ENCODE measurements around the gene PUS10. TPM values are rescaled to one million over a fixed set of nuclear protein-coding genes. Genes with fewer than 3 reads are reported as not detected.
"Not testable (repeated sequence)": the region's sequence is repeated elsewhere in the genome, so short reads cannot be mapped to it uniquely, and the experiment has no call there.

PUS10 gene
- total RNA-seq, 1 experiment from 2014 or later, result 12.1 TPM

DNA sequence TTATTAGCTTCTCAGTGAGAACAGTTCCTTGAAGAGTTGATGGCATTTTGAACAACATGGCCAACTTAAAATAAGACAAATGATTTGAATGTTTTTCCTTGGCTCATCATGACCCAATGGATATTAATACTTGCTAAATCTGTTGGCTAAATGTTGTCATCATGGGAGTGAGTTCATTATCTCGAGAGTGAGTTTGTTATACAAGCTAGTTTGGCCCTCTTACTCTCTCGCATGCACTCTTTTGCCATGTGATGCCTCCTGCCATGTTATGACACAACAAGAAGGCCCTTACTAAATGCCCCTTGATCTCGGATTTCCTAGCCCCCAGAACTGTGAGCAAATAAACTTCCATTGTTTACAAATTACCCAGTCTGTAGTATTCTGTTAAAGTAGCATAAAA lies 24.8 kb upstream of the PUS10 start:
- Histone ChIP-seq H3K27me3 (replicated peaks; ENCODE audit: control insufficient read depth, insufficient read depth, low read length) (no peaks in the 10 kb centered on the region), H3K9me3 (no peaks in the 10 kb centered on the region), H3K4me1 (no peaks in the 10 kb centered on the region), H3K36me3 (ENCODE audit: control insufficient read depth, insufficient read depth, low read length) (no peaks in the 10 kb centered on the region; the same call in 1 of the 2 replicates), H3K4me3 (ENCODE audit: low read depth, low read length) (no peak overlapping the region)
- no peak overlapping the region for H3K4me3 Mint-ChIP-seq (ENCODE audit: unreplicated experiment)
- no peak overlapping the region for H3K27ac Mint-ChIP-seq (ENCODE audit: unreplicated experiment)
- H3K4me1 Mint-ChIP-seq (ENCODE audit: low read depth, unreplicated experiment), result peaks cover 6% of the 10 kb centered on the region
- no peaks in the 10 kb centered on the region for H3K27me3 Mint-ChIP-seq (ENCODE audit: insufficient read depth, unreplicated experiment)
- no peak for DNase-seq
- peaks cover 2% of the 10 kb centered on the region for H3K9me3 Mint-ChIP-seq (ENCODE audit: unreplicated experiment)
- no TSS peak for BruUV-seq (replicated peaks)
- ChIA-PET CTCF (no interaction called here), POLR2A (no interaction called here)
- H3K36me3 Mint-ChIP-seq (ENCODE audit: insufficient read depth, unreplicated experiment), result peaks cover 19% of the 10 kb centered on the region
- intact Hi-C loops (cut with micrococcal nuclease; ENCODE audit: unreplicated experiment), result no loop called here
- TF ChIP-seq, protein P1, sequence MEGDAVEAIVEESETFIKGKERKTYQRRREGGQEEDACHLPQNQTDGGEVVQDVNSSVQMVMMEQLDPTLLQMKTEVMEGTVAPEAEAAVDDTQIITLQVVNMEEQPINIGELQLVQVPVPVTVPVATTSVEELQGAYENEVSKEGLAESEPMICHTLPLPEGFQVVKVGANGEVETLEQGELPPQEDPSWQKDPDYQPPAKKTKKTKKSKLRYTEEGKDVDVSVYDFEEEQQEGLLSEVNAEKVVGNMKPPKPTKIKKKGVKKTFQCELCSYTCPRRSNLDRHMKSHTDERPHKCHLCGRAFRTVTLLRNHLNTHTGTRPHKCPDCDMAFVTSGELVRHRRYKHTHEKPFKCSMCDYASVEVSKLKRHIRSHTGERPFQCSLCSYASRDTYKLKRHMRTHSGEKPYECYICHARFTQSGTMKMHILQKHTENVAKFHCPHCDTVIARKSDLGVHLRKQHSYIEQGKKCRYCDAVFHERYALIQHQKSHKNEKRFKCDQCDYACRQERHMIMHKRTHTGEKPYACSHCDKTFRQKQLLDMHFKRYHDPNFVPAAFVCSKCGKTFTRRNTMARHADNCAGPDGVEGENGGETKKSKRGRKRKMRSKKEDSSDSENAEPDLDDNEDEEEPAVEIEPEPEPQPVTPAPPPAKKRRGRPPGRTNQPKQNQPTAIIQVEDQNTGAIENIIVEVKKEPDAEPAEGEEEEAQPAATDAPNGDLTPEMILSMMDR (IDR thresholded peaks at IDR 0.05; ENCODE audit: insufficient read depth in 1 of 2, low read depth in 1 of 2, low read length in 1 of 2, severe bottlenecking in 1 of 2, unreplicated experiment in 1 of 2), result no peak

DNA sequence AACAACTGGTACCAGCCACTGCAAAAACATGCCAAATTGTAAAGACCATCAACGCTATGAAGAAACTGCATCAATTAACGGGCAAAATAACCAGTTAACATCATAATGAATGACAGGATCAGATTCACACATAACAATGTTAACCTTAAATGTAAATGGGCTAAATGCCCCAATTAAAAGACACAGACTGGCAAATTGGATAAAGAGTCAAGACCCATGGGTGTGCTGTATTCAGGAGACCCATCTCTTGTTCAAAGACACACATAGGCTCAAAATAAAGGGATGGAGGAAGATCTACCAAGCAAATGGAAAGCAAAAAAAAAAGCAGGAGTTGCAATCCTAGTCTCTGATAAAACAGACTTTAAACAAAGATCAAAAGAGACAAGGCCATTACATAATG lies 18.6 kb upstream of the PUS10 start:
- H3K36me3 ChIP-seq (ENCODE audit: control insufficient read depth, insufficient read depth, low read length); POLR2A ChIA-PET; H3K4me3 ChIP-seq (ENCODE audit: low read depth, low read length); H3K4me3 Mint-ChIP-seq (ENCODE audit: unreplicated experiment); BruUV-seq (replicated peaks); H3K27ac Mint-ChIP-seq (ENCODE audit: unreplicated experiment); H3K27me3 ChIP-seq (replicated peaks; ENCODE audit: control insufficient read depth, insufficient read depth, low read length); H3K4me1 ChIP-seq; H3K27me3 Mint-ChIP-seq (ENCODE audit: insufficient read depth, unreplicated experiment); DNase-seq; CTCF ChIA-PET; H3K4me1 Mint-ChIP-seq (ENCODE audit: low read depth, unreplicated experiment): not testable (repeated sequence)
- H3K36me3 Mint-ChIP-seq (ENCODE audit: insufficient read depth, unreplicated experiment), result peaks cover 57% of the 10 kb centered on the region
- peaks cover 11% of the 10 kb centered on the region for H3K9me3 ChIP-seq
- H3K9me3 Mint-ChIP-seq (ENCODE audit: unreplicated experiment), result peaks cover 55% of the 10 kb centered on the region
- intact Hi-C loops (cut with micrococcal nuclease; ENCODE audit: unreplicated experiment), result loop anchor here (1.0 kb wide), 1 partner anchor 12 kb away; no protein-coding TSS in a partner anchor

GRCh38 chr2:61034592-61034991 lies 16.5 kb upstream of the PUS10 start:
- POLR2A ChIA-PET; H3K4me3 ChIP-seq (ENCODE audit: low read depth, low read length); BruUV-seq (replicated peaks); H3K4me3 Mint-ChIP-seq (ENCODE audit: unreplicated experiment); H3K27me3 Mint-ChIP-seq (ENCODE audit: insufficient read depth, unreplicated experiment); H3K36me3 ChIP-seq (ENCODE audit: control insufficient read depth, insufficient read depth, low read length); intact Hi-C loops (cut with micrococcal nuclease; ENCODE audit: unreplicated experiment); H3K27me3 ChIP-seq (replicated peaks; ENCODE audit: control insufficient read depth, insufficient read depth, low read length); H3K27ac Mint-ChIP-seq (ENCODE audit: unreplicated experiment); H3K4me1 ChIP-seq; DNase-seq; H3K4me1 Mint-ChIP-seq (ENCODE audit: low read depth, unreplicated experiment): not testable (repeated sequence)
- Mint-ChIP-seq H3K9me3 (ENCODE audit: unreplicated experiment) (peaks cover 56% of the 10 kb centered on the region), H3K36me3 (ENCODE audit: insufficient read depth, unreplicated experiment) (peaks cover 60% of the 10 kb centered on the region)
- CTCF ChIA-PET, result interaction anchor here (0.6 kb wide), 1 partner anchor 36 kb away, joined by 3 read pairs; no protein-coding TSS in a partner anchor
- H3K9me3 ChIP-seq, result peaks cover 11% of the 10 kb centered on the region

DNA sequence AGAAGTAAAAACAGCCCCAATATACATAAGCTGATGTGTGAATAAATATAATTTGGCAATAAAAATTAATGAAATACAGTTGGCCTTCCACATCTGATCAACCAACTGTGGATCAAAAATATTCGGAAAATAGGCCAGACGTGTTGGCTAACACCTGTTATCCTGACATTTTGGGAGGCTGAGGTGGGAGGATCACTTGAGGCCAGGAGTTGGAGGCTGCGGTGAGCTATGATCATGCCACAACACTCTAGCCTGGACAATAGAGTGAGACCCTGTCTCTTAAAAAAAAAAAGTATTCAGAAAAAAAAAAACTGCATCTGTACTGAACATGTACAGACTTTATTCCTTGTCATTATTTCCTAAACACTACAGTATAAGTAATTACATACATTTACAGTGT lies 11.5 kb upstream of the PUS10 start:
- Histone ChIP-seq H3K27me3 (replicated peaks; ENCODE audit: control insufficient read depth, insufficient read depth, low read length) (no peaks in the 10 kb centered on the region), H3K4me1 (no peaks in the 10 kb centered on the region), H3K9me3 (peaks cover 6% of the 10 kb centered on the region; the same call in 1 of the 2 replicates), H3K4me3 (ENCODE audit: low read depth, low read length) (no peak overlapping the region), H3K36me3 (ENCODE audit: control insufficient read depth, insufficient read depth, low read length) (peaks cover 6% of the 10 kb centered on the region)
- no peak overlapping the region for H3K4me3 Mint-ChIP-seq (ENCODE audit: unreplicated experiment)
- ChIA-PET CTCF (interaction anchor here (0.7 kb wide), 1 partner anchor 265 kb away, joined by 3 read pairs; no protein-coding TSS in a partner anchor), POLR2A (no interaction called here)
- no peak for DNase-seq
- no peak overlapping the region for H3K27ac Mint-ChIP-seq (ENCODE audit: unreplicated experiment)
- intact Hi-C loops (cut with micrococcal nuclease; ENCODE audit: unreplicated experiment), result no loop called here
- peaks cover 67% of the 10 kb centered on the region for H3K36me3 Mint-ChIP-seq (ENCODE audit: insufficient read depth, unreplicated experiment)
- no TSS peak for BruUV-seq (replicated peaks)
- peaks cover 7% of the 10 kb centered on the region for H3K4me1 Mint-ChIP-seq (ENCODE audit: low read depth, unreplicated experiment)
- H3K9me3 Mint-ChIP-seq (ENCODE audit: unreplicated experiment), result peaks cover 36% of the 10 kb centered on the region
- H3K27me3 Mint-ChIP-seq (ENCODE audit: insufficient read depth, unreplicated experiment), result no peaks in the 10 kb centered on the region
- TF ChIP-seq, protein P1 (IDR thresholded peaks at IDR 0.05; ENCODE audit: insufficient read depth in 1 of 2, low read depth in 1 of 2, low read length in 1 of 2, severe bottlenecking in 1 of 2, unreplicated experiment in 1 of 2), result no peak

All from Caco-2 (cell line).